ENCODE data around the gene TWNK. TPM values are rescaled to one million over a fixed set of nuclear protein-coding genes. Genes with fewer than 3 reads are reported as not detected.

Gene TWNK
- total RNA-seq, 2 donors from 2014 or later, result 11.2 to 15.1 TPM

DNA sequence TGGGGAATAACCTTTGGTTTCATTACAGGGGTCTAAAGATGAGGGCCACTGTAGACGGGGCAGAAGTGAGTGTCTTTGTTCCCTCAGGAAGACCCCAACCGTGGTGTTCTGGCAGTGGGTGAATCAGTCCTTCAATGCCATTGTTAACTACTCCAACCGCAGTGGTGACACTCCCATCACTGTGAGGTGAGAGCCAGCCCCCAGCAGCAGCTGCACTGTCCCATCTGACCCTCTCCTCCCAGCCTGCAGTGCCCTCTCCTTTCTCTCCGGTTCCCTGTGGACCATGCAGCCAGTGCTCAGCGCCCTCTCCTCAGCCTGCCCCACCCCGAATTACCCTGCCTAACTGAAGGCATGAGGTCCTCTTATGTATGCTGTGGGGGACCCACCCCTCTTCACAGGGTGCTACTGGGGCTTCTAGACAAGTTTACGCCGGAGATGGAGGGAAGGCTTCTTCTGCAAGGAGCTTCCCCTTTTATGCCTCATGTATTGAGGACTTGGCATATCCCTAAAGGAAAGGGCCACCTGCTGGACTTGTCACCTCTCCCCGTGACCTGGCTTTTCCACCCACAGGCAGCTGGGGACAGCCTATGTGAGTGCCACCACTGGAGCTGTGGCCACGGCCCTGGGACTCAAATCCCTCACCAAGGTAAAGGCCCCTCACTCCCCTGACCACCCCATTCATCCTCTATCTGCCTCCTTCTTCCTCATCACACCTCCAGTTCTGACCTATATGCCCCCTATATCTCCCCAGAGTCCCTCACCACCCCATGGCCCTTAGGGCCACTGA is 48.8 kb downstream of the TWNK start:
- H3K27me3 Mint-ChIP-seq (ENCODE audit: insufficient read depth), result peaks cover 92% of the 10 kb centered on the region
- Histone ChIP-seq H3K4me3 (ENCODE audit: low read length) (no peak overlapping the region), H3K27me3 (ENCODE audit: control insufficient read depth, insufficient read depth, low read length, poor library complexity, severe bottlenecking) (peaks cover 93% of the 10 kb centered on the region), H3K36me3 (ENCODE audit: control insufficient read depth, insufficient read depth, low read length) (no peaks in the 10 kb centered on the region), H3K4me1 (ENCODE audit: control insufficient read depth, insufficient read depth, low read length) (peaks cover 4% of the 10 kb centered on the region), H3K9me3 (ENCODE audit: control insufficient read depth, low read length) (no peaks in the 10 kb centered on the region), H3K9ac (ENCODE audit: extremely low read depth, low read length, poor library complexity, severe bottlenecking) (no peak overlapping the region), H3K27ac (ENCODE audit: low read depth, low read length) (no peak overlapping the region)
- 74 to 84% methylated on average over 7 to 10 of the region's 10 CpGs for WGBS, 2 experiments (ENCODE audit: insufficient coverage in 1 of 2, insufficient read length in 1 of 2)
- no peak for TF ChIP-seq CTCF (conservative IDR thresholded peaks at IDR 0.05)
- no peaks in the 10 kb centered on the region for H3K9me3 Mint-ChIP-seq
- DNase-seq, result no peak
- no peaks in the 10 kb centered on the region for H3K36me3 Mint-ChIP-seq (ENCODE audit: low read depth)
- H3K27ac Mint-ChIP-seq, result no peak overlapping the region
- no peak overlapping the region for H3K4me3 Mint-ChIP-seq
- peaks cover 14% of the 10 kb centered on the region for H3K4me1 Mint-ChIP-seq

DNA sequence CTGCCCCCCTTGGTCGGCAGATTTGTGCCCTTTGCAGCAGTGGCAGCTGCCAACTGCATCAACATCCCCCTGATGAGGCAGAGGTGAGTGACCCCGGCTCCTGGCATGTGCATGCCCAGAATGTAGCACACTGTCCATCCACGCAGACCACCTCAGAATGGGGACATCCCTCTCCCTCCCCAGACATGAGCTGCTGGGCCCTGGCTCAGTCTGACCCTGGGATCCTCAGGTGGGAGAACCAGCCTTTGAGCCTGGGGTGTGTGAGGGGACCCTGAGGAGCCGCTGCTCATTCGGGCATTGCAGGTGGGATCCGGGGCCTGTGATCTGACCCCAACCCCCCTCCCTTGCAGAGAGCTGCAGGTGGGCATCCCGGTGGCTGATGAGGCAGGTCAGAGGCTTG is 49.4 kb downstream of the TWNK start:
- Mint-ChIP-seq H3K4me3 (no peak overlapping the region), H3K36me3 (ENCODE audit: low read depth) (no peaks in the 10 kb centered on the region), H3K4me1 (peaks cover 9% of the 10 kb centered on the region), H3K27me3 (ENCODE audit: insufficient read depth) (peaks cover 86% of the 10 kb centered on the region), H3K27ac (no peak overlapping the region), H3K9me3 (no peaks in the 10 kb centered on the region)
- H3K9me3 ChIP-seq (ENCODE audit: control insufficient read depth, low read length), result no peaks in the 10 kb centered on the region
- DNase-seq, result no peak
- H3K27me3 ChIP-seq (ENCODE audit: control insufficient read depth, insufficient read depth, low read length, poor library complexity, severe bottlenecking), result peaks cover 86% of the 10 kb centered on the region
- TF ChIP-seq CTCF (conservative IDR thresholded peaks at IDR 0.05), result no peak
- H3K27ac ChIP-seq (ENCODE audit: low read depth, low read length), result no peak overlapping the region
- H3K36me3 ChIP-seq (ENCODE audit: control insufficient read depth, insufficient read depth, low read length), result no peaks in the 10 kb centered on the region
- H3K4me3 ChIP-seq (ENCODE audit: low read length), result no peak overlapping the region
- no peak overlapping the region for H3K9ac ChIP-seq (ENCODE audit: extremely low read depth, low read length, poor library complexity, severe bottlenecking)
- WGBS, 2 experiments (ENCODE audit: insufficient coverage in 1 of 2, insufficient read length in 1 of 2), result 78 to 83% methylated on average over 1 to 7 of the region's 7 CpGs
- peaks cover under 1% of the 10 kb centered on the region for H3K4me1 ChIP-seq (ENCODE audit: control insufficient read depth, insufficient read depth, low read length)

GRCh38 chr10:101038484-101038883 is 51.1 kb downstream of the TWNK start:
- Histone ChIP-seq H3K4me3 (ENCODE audit: low read length) (no peak overlapping the region), H3K9ac (ENCODE audit: extremely low read depth, low read length, poor library complexity, severe bottlenecking) (no peak overlapping the region), H3K9me3 (ENCODE audit: control insufficient read depth, low read length) (no peaks in the 10 kb centered on the region), H3K27ac (ENCODE audit: low read depth, low read length) (no peak overlapping the region), H3K27me3 (ENCODE audit: control insufficient read depth, insufficient read depth, low read length, poor library complexity, severe bottlenecking) (peaks cover 69% of the 10 kb centered on the region), H3K4me1 (ENCODE audit: control insufficient read depth, insufficient read depth, low read length) (no peaks in the 10 kb centered on the region), H3K36me3 (ENCODE audit: control insufficient read depth, insufficient read depth, low read length) (no peaks in the 10 kb centered on the region)
- Mint-ChIP-seq H3K4me1 (peaks cover 9% of the 10 kb centered on the region), H3K9me3 (no peaks in the 10 kb centered on the region), H3K27me3 (ENCODE audit: insufficient read depth) (peaks cover 74% of the 10 kb centered on the region), H3K36me3 (ENCODE audit: low read depth) (no peaks in the 10 kb centered on the region), H3K27ac (no peak overlapping the region), H3K4me3 (no peak overlapping the region)
- WGBS, 2 experiments (ENCODE audit: insufficient coverage in 1 of 2, insufficient read length in 1 of 2), result 74 to 80% methylated on average over 2 to 5 of the region's 5 CpGs
- DNase-seq, result peak; percentile 76
- peak; percentile 66 for TF ChIP-seq CTCF (conservative IDR thresholded peaks at IDR 0.05)

All from endodermal cell (in vitro differentiated cells).